GM10847 (cell line): ENCODE data around the gene CYB561.

Experiments
- POLR2A ChIP-seq: IDR thresholded peaks from 2 replicates; pipeline ENCODE4 v1.6.1; 2011; ENCODE audit not compliant: insufficient read length; ENCODE audit errors: extremely low read depth

Gene CYB561

DNA sequence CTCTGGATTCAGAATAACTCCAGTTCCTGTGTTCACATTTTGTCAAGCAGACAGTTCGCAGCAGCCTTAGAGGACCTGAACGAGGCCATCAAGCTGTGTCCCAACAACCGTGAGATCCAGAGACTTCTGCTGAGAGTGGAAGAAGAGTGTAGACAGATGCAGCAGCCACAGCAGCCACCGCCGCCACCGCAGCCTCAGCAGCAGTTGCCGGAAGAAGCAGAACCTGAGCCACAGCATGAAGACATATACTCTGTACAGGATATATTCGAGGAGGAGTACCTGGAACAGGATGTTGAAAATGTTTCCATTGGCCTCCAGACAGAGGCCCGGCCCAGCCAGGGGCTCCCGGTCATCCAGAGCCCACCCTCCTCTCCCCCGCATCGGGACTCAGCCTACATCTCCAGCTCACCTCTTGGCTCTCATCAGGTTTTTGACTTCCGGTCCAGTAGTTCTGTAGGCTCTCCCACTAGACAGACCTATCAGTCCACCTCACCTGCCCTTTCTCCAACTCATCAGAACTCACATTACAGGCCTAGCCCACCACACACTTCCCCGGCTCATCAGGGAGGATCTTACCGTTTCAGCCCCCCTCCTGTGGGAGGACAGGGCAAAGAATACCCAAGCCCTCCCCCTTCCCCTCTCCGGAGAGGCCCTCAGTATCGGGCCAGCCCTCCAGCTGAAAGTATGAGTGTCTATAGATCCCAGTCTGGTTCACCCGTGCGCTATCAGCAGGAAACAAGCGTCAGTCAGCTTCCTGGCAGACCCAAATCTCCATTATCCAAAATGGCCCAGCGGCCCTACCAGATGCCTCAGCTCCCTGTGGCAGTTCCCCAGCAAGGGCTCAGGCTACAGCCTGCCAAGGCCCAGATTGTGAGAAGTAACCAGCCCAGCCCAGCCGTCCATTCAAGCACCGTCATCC lies 25.9 kb downstream of the CYB561 start:
- no peak for TF ChIP-seq POLR2A

- TF ChIP-seq POLR2A, result no peak
These were observed 26.7 kb downstream of the CYB561 start for GRCh38 chr17:63419398-63419797.

DNA sequence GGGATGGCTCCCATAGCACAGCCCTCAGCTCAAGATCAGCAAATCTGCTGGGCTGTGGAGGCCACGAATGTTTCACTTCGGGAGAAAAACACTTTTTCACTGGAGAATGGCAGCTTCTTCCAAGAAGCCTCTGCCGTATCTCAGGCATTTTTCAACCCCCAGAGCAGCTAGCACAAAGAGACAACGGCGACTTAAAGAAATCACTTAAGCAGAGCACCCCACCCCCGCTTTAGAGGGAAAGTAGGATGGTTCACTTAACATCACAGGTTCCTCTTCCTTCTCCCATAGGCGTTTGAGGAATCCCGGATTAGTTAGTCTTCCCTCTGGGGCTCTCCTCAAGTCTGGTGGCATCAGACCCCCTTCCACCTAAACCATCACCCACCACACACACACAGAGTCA lies 27.6 kb downstream of the CYB561 start:
- no peak for TF ChIP-seq POLR2A

- TF ChIP-seq POLR2A, result no peak
These were observed 31.9 kb downstream of the CYB561 start for GRCh38 chr17:63414222-63414621.

DNA sequence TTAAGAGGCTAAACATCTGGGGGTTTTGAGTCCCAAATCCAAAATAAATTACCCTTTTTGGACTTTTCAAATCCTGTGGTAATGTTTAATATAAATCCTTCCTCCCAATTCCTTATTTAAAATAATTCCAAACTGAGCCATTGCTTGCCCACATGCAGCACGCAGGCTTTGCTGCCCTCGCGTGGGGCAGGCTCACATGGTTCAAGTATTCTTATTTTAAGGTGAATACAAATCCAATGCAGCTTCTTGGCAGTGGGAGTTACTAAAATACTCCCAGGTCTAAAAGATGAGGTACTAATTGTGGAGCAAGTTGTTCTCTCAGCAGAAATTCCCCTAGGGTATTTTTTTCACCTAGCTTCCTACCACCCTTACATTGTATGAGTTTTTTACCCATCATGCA lies 33.0 kb downstream of the CYB561 start:
- no peak for TF ChIP-seq POLR2A

GRCh38 chr17:63412234-63412633 lies 33.9 kb downstream of the CYB561 start:
- TF ChIP-seq POLR2A, result no peak

GRCh38 chr17:63407741-63408330 lies 38.3 kb downstream of the CYB561 start:
- no peak for TF ChIP-seq POLR2A

DNA sequence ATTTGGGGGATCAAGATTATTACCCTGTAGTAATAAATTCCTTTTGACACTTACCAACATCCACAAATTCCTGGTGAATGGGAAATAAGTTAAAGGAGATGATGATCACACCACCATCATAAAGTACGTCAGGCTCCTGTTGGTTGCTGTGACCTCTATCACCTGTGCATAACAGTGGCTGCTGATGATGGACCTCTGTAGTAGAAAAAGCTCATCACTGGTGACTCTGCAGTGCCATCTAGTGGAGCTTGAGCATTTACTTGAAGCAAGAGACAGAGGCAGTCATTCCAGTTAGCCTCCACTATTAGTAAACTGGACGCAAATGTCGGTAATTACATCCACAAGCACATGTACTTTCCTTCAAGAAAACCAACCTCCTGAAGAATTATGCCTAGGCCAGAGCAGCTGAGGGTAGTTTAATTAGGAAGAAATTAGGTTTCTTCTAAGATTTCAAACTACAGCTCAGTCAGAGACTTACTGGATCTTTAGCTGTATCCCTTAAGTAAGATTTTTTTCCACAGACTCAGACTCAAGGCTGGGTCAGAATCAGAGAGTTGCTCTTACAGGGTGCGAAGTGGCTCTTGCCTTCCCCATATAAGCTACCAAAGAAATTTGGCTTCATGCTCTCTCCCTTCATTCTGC lies 39.3 kb downstream of the CYB561 start:
- no peak for TF ChIP-seq POLR2A

DNA sequence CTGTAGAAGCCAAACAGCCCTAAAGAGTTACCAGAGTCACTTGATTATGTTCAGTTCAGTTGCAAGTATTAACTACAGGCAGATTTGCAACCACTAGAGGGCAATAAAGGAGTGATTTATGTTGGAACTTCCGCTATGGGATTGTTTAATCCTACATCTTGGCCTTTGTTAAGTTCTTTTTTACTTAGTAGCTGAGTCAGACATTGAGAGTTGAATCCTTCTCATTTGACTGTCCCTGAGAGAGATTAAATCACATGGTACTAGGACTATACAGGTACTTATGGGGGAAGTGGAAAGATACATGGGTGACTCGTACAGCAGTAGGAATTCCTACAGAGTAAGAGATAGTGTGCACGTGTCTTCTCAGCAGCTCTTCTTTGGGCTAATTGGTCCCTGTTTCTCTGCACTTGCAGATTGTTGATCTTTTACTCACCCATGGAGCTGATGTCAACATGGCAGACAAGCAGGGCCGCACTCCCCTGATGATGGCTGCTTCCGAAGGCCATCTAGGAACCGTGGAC lies 40.3 kb downstream of the CYB561 start:
- TF ChIP-seq POLR2A, result no peak

DNA sequence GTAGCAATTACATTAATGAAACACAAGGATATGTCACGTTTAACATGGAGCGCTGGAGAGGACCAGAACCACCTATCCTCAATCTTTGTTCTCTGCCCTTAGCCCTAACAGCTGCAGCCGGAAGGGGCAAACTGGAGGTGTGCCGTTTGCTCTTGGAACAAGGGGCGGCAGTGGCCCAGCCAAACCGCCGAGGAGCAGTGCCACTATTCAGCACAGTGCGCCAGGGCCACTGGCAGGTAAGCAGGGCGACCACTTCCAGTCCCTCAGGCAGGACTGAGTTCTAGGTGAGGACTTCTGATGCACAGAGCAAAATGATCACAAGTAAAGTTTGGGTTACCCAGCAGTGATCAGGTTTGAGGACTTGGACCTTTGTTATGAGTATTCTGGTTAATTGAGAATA lies 41.1 kb downstream of the CYB561 start:
- no peak for TF ChIP-seq POLR2A

GRCh38 chr17:63402431-63403212 lies 43.5 kb downstream of the CYB561 start:
- no peak for TF ChIP-seq POLR2A

- no peak for TF ChIP-seq POLR2A
These were observed 46.2 kb downstream of the CYB561 start for GRCh38 chr17:63399856-63400255.

DNA sequence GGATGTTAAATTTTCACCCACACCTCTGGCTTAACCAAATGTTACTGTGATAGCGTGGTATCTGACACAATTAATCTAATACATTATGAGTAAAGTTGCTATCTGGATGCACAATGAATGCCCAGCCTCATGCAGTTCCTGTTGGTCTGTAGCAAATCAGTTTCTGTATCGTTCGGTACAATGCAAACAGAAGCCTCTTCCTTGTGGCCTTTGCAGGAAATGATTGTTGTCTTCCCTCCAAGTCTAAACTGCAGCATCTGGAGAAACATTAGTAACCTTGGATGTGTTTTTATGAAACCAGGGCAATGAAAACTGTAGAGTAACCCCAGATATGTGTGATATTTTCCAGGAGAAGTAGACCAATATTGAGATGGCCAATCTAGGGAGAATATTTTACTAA lies 46.8 kb downstream of the CYB561 start:
- no peak for TF ChIP-seq POLR2A

- TF ChIP-seq POLR2A, result no peak
These were observed 47.4 kb downstream of the CYB561 start for GRCh38 chr17:63398680-63399079.
